SK-N-SH (cell line): ENCODE measurements around the gene PPP3CA. TPM values are rescaled to one million over a fixed set of nuclear protein-coding genes. Genes with fewer than 3 reads are reported as not detected.
A peak's percentile ranks its signal among the peaks of the same experiment; 100 is the strongest.

Experiments
- CTCF ChIA-PET: fragments of 300-600, 350-600 bp; formaldehyde crosslinking; extraction: SDS; loops from one replicate; lab custom pipeline; 2021; lab: Yijun Ruan, JAX
- POLR2A ChIA-PET: fragments of 350-600 bp; sonication (Branson Sonifier 250); formaldehyde crosslinking; extraction: SDS; loops from one replicate; lab custom pipeline; 2020; ENCODE audit warnings: antibody characterized with exemption, inconsistent platforms; lab: Yijun Ruan, JAX
- DNase-seq: peaks from one replicate; pipeline ENCODE4 v3.0.0; 2012
- H2AFZ ChIP-seq: fragments of 200-600 bp; sonication (generic); 2 replicates; pipeline ENCODE4 v1.8.1; 2016; ENCODE audit warnings: antibody characterized with exemption, mild to moderate bottlenecking, low read depth
- H3F3A ChIP-seq: fragments of 200-600 bp; sonication (generic); replicated peaks from 2 replicates; pipeline ENCODE3; 2016; ENCODE audit warnings: antibody characterized with exemption, mild to moderate bottlenecking; ENCODE audit not compliant: insufficient read depth
- H3K27ac ChIP-seq, 2 experiments: fragments of 200-500 bp in 1 of 2; fragments of 200-600 bp in 1 of 2; sonication (Bioruptor generic) in 1 of 2; sonication (generic), shearing (Covaris generic) in 1 of 2; 2 replicates each; pipeline versions ENCODE4 v1.5.1 to v1.6.1; 2014 to 2016; ENCODE audit warnings: low read depth in 2 of 2, inconsistent platforms in 1 of 2, low read length in 1 of 2, mild to moderate bottlenecking in 1 of 2, mixed read lengths in 1 of 2
- H3K27me3 ChIP-seq: fragments of 200-600 bp; sonication (generic), shearing (Covaris generic); 2 replicates; pipeline ENCODE4 v1.6.1; 2016; ENCODE audit warnings: mixed run types; ENCODE audit not compliant: insufficient read depth
- H3K36me3 ChIP-seq, 2 experiments: fragments of 200-500 bp in 1 of 2; fragments of 200-600 bp in 1 of 2; sonication (Bioruptor generic) in 1 of 2; sonication (generic) in 1 of 2; replicated peaks in 1 of 2; 2 replicates each; pipeline versions ENCODE3 to v1.5.1; 2014 to 2016; ENCODE audit warnings: low read length in 1 of 2, mild to moderate bottlenecking in 1 of 2; ENCODE audit not compliant: insufficient read depth in 2 of 2, control insufficient read depth in 1 of 2
- H3K4me1 ChIP-seq, 2 experiments: fragments of 200-500 bp in 1 of 2; fragments of 200-600 bp in 1 of 2; sonication (Bioruptor generic) in 1 of 2; sonication (generic), shearing (Covaris generic) in 1 of 2; 2 replicates each; pipeline versions ENCODE4 v1.5.1 to v1.6.1; 2014 to 2016; ENCODE audit warnings: low read depth in 1 of 2, low read length in 1 of 2, mixed run types in 1 of 2; ENCODE audit not compliant: insufficient read depth in 2 of 2, control insufficient read depth in 1 of 2
- H3K4me2 ChIP-seq: fragments of 200-600 bp; sonication (generic), shearing (Covaris generic); 2 replicates; pipeline ENCODE4 v1.6.1; 2017; ENCODE audit warnings: mixed run types
- H3K4me3 ChIP-seq, 2 experiments: fragments of 200-500 bp in 1 of 2; fragments of 200-600 bp in 1 of 2; sonication (Bioruptor generic) in 1 of 2; sonication (generic), shearing (Covaris generic) in 1 of 2; 2 replicates each; pipeline versions ENCODE4 v1.5.1 to v1.8.1; 2014 to 2016; ENCODE audit warnings: low read depth in 2 of 2, inconsistent platforms in 1 of 2, low read length in 1 of 2, mild to moderate bottlenecking in 1 of 2, mixed read lengths in 1 of 2, moderate library complexity in 1 of 2
- H3K79me2 ChIP-seq: fragments of 200-600 bp; sonication (generic); 2 replicates; pipeline ENCODE4 v1.8.1; 2017; ENCODE audit warnings: mild to moderate bottlenecking; ENCODE audit not compliant: insufficient read depth
- H3K9ac ChIP-seq: fragments of 200-600 bp; sonication (generic); 2 replicates; pipeline ENCODE4 v1.6.1; 2017; ENCODE audit warnings: mixed run types
- H3K9me2 ChIP-seq: fragments of 200-600 bp; sonication (generic); 2 replicates; pipeline ENCODE4 v1.6.1; 2017; ENCODE audit warnings: mixed run types
- H3K9me3 ChIP-seq: fragments of 200-600 bp; sonication (generic); 2 replicates; pipeline ENCODE4 v1.6.1; 2017; ENCODE audit warnings: mixed run types, mild to moderate bottlenecking, moderate library complexity
- H4K20me1 ChIP-seq: fragments of 200-600 bp; sonication (generic); 2 replicates; pipeline ENCODE4 v1.6.1; 2017; ENCODE audit warnings: mild to moderate bottlenecking, mixed run types; ENCODE audit not compliant: insufficient read depth
- FOSL2 ChIP-seq: IDR thresholded peaks from 2 replicates; pipeline ENCODE4 v1.4.0; 2012; ENCODE audit warnings: low read depth, mild to moderate bottlenecking, moderate library complexity, borderline replicate concordance
- JUND ChIP-seq: IDR thresholded peaks from 2 replicates; pipeline ENCODE4 v1.4.0; 2012
- MAX ChIP-seq: IDR thresholded peaks from 2 replicates; pipeline ENCODE4 v1.4.0; 2012; ENCODE audit warnings: low read depth
- MEF2A ChIP-seq: IDR thresholded peaks from 2 replicates; pipeline ENCODE4 v1.4.0; 2012; ENCODE audit warnings: low read depth, borderline replicate concordance
- RXRA ChIP-seq: IDR thresholded peaks from 2 replicates; pipeline ENCODE4 v1.4.0; 2012; ENCODE audit warnings: low read depth, mild to moderate bottlenecking, borderline replicate concordance
- SMC3 ChIP-seq: IDR thresholded peaks from 2 replicates; pipeline ENCODE4 v1.6.1; 2012; ENCODE audit warnings: low read depth, low read length, improper control_type of control experiment
- TCF12 ChIP-seq: IDR thresholded peaks from 2 replicates; pipeline ENCODE4 v1.4.0; 2012
- ZBTB33 ChIP-seq: IDR thresholded peaks from 2 replicates; pipeline ENCODE4 v1.4.0; 2012; ENCODE audit warnings: low read depth, borderline replicate concordance
- WGBS: methylation state at CpG from one replicate; pipeline ENCODE4 v1.1.6; 2017; ENCODE audit warnings: low lambda C conversion rate; 5-methylcytosine and 5-hydroxymethylcytosine counted together
- polyA plus RNA-seq, 3 experiments: library from polyadenylated mRNA; depleted of rRNA; stranded (reverse); fragments of >200 nt; gene quantifications; 2 replicates each; pipeline ENCODE4 v1.2.3, GENCODE V29; 2012
- TF ChIP-seq, protein P1 (sequence below): fragments of 150-350 bp; IDR thresholded peaks from 2 replicates; pipeline ENCODE4 v1.6.1; 2017; ENCODE audit warnings: antibody characterized with exemption, low read length, low read depth, borderline replicate concordance
- TF ChIP-seq, protein P2 (sequence below): fragments of 150-350 bp; IDR thresholded peaks from 2 replicates; pipeline ENCODE4 v1.6.1; 2016; ENCODE audit warnings: mild to moderate bottlenecking, low read depth, low read length

The PPP3CA gene
- polyA plus RNA-seq, 1 of the 3 experiments (the other 2 are of a cell fraction), result 10.7 TPM

GRCh38 chr4:101239665-101240064, 107.7 kb downstream of the PPP3CA start:
- no peaks in the 10 kb centered on the region for H3F3A ChIP-seq
- no peaks in the 10 kb centered on the region for H3K27me3 ChIP-seq
- TF ChIP-seq MEF2A, result no peak
- TF ChIP-seq ZBTB33, result no peak
- TF ChIP-seq RXRA, result no peak
- no peak for TF ChIP-seq MAX
- no peak for TF ChIP-seq TCF12
- TF ChIP-seq, protein P1, sequence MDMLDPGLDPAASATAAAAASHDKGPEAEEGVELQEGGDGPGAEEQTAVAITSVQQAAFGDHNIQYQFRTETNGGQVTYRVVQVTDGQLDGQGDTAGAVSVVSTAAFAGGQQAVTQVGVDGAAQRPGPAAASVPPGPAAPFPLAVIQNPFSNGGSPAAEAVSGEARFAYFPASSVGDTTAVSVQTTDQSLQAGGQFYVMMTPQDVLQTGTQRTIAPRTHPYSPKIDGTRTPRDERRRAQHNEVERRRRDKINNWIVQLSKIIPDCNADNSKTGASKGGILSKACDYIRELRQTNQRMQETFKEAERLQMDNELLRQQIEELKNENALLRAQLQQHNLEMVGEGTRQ, result no peak
- H3K79me2 ChIP-seq, result peaks cover 69% of the 10 kb centered on the region
- peaks cover 0 to 13% of the 10 kb centered on the region in 2 experiments; a peak in 2 of 4 replicates for H3K4me1 ChIP-seq
- H3K9me3 ChIP-seq, result no peaks in the 10 kb centered on the region; the same call in 1 of the 2 replicates
- no peak overlapping the region for H3K4me3 ChIP-seq
- CTCF ChIA-PET, result no interaction called here
- H3K9ac ChIP-seq, result no peak overlapping the region
- H3K9me2 ChIP-seq, result no peaks in the 10 kb centered on the region
- H2AFZ ChIP-seq, result no peak overlapping the region
- H3K4me2 ChIP-seq, result no peak overlapping the region
- no peak overlapping the region for H3K27ac ChIP-seq
- POLR2A ChIA-PET, result no interaction called here
- no peaks in the 10 kb centered on the region for H3K36me3 ChIP-seq
- H4K20me1 ChIP-seq, result peaks cover 20% of the 10 kb centered on the region; the same call in 1 of the 2 replicates
- no peak for DNase-seq
- WGBS, result 62% methylated on average over 1 of the region's 1 CpG

DNA sequence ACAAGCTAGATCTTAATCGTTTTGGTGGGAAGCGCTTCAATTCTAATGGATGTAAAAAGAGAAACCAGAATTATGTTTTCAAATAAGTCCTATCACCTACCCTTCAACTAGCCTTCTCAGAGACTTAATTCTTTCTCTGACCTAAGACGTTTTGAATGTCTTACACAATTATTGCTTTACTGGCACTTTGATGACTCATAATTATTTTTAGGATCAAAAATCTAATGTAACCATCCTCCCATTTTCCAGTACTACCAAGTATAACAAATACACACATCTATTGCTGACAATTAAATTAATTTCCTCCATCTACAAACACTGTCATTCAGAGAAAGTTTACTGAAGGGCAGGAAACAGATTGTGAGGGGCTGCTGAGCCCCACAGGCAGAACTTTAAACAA, 108.6 kb downstream of the PPP3CA start:
- H3K36me3 ChIP-seq, result no peaks in the 10 kb centered on the region
- no peak overlapping the region for H3K9ac ChIP-seq
- H3K9me2 ChIP-seq, result no peaks in the 10 kb centered on the region
- no peak for DNase-seq
- H3K79me2 ChIP-seq, result peaks cover 74% of the 10 kb centered on the region
- H3K4me2 ChIP-seq, result 0 out of 2 replicates have a peak overlapping the region, but pooled peaks have one; percentile 4
- H2AFZ ChIP-seq, result no peak overlapping the region
- ChIA-PET CTCF (no interaction called here), POLR2A (no interaction called here)
- H3K4me3 ChIP-seq, result no peak overlapping the region
- H3F3A ChIP-seq, result no peaks in the 10 kb centered on the region
- peaks cover 0 to 13% of the 10 kb centered on the region in 2 experiments; a peak in 2 of 4 replicates for H3K4me1 ChIP-seq
- no peak for TF ChIP-seq SMC3
- TF ChIP-seq MEF2A, result peak; percentile 54; the same call in 1 of the 2 replicates
- TF ChIP-seq JUND, result 0 out of 2 replicates have a peak, but pooled peaks have one; percentile 22
- TF ChIP-seq, protein P2, sequence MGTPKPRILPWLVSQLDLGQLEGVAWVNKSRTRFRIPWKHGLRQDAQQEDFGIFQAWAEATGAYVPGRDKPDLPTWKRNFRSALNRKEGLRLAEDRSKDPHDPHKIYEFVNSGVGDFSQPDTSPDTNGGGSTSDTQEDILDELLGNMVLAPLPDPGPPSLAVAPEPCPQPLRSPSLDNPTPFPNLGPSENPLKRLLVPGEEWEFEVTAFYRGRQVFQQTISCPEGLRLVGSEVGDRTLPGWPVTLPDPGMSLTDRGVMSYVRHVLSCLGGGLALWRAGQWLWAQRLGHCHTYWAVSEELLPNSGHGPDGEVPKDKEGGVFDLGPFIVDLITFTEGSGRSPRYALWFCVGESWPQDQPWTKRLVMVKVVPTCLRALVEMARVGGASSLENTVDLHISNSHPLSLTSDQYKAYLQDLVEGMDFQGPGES, result no peak
- peak; percentile 58; the same call in 1 of the 2 replicates for TF ChIP-seq FOSL2
- TF ChIP-seq TCF12, result 0 out of 2 replicates have a peak, but pooled peaks have one; percentile 21
- peak overlapping the region in 1 of 2 experiments; percentile 46; a peak in 2 of 4 replicates for H3K27ac ChIP-seq
- WGBS, result 59% methylated on average over 3 of the region's 3 CpGs
- no peaks in the 10 kb centered on the region for H3K27me3 ChIP-seq
- H4K20me1 ChIP-seq, result peaks cover 20% of the 10 kb centered on the region; the same call in 1 of the 2 replicates
- no peaks in the 10 kb centered on the region; the same call in 1 of the 2 replicates for H3K9me3 ChIP-seq
